GF-D8 (cell line): ENCODE results near the gene ADGRA3.

Experiments
- DNase-seq: peaks from one replicate; lab custom pipeline; 2025; lab: John Stamatoyannopoulos, UW

The ADGRA3 gene

DNA sequence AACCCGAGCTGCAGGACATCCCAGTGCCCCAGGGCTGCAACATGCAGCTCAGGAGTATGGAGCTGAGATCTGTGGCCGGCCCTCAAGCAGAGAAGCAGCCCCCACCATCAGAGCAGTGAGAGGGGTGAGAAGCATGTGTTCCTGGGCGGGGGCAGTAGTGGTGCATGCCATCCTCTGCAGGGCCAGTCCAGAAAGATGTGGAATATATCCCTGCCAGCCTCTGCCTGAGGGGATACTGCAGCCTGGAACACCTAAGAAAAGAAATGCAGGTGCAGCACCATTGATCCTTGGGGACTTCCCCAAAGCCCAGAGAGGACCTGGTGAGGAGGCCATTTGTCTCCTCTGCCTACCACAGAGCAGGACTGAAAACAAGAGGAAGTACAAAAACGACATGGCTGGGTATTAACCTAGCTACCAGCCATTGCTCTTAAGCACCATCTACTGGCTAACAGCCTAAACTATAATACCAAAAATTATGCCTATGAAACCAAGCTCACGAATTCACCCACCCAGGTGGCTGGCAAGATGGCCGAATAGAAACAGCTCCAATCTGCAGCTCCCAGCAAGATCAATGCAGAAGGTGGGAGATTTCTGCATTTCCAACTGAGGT is 158.8 kb downstream of the ADGRA3 start:
- peak; percentile 16 for DNase-seq

DNA sequence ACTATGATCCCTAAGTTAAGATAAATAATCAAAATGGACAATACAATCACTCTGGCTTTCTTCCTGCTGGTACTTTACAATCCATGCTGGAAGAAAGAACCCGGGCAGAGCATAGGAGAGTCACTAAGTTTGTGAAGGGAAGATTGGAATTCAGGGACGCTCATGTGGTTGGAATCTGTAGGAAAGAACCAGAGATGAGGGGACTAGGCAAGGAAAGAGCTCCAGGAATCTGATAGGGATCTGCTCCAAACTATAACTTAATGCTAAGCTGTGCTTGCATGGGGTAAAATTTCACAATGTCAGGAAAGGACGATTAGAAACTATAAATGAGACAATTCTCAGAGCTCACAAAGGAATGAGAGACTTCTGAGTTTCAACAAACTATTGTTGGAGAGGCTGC is 167.5 kb downstream of the ADGRA3 start:
- DNase-seq: no peak

DNA sequence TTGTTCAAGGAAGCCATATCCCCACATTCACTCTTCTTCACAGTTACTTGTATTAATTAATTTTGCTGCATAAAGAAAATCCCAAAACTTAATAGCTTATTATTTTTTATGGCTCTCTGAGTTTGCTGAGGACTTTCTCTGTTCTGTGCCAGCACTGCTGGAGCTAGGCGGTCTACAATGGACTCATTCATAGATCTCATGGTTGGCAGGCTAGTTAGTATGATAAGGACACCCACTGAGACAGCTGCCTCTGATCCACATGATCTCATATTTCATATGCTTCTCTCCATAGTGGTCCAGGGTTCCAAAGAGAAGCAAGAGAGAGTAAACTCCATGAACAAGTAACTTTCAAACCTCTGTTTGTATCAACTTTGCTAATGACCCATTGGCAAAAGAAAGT is 170.2 kb downstream of the ADGRA3 start:
- DNase-seq: no peak

GRCh38 chr4:22345055-22345454 is 170.8 kb downstream of the ADGRA3 start:
- no peak for DNase-seq

GRCh38 chr4:22343606-22344005 is 172.3 kb downstream of the ADGRA3 start:
- DNase-seq: no peak

DNA sequence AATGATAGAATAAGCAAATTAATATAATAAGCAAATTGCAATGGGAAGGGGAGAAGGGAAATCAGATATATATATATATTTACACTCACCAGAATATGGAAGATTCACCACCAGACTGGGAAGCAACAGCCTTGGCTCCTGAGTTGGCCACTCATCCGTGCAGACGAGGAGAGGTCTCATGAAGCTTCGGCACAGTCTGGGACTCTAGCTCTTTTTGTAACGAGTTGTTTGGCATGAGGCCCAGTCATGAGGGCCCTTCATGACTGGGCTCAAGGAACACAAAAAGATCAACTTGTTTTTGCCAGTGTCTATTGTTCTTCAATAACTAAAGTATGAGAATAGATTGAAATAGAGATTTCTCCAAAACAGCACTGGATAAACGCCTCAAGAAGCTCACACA is 176.4 kb downstream of the ADGRA3 start:
- DNase-seq: no peak

DNA sequence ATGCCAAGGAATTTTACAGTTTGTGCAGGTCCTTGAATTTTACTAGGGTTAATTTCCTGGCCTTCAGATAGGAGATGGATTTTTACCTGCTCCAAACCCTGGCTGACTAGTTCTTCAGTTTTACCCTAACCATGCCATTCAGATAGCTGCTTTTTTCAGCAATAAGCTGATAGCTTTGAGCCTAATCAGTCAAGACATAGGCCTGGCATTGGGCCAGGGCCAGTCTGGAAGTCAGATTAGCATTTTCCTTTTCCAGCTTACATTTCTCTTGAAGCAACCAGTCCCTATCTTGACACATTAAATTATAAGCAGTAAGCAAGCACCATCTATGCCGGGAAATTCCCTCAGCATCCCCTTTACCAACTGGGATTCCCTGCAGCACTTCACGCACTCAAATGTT is 177.1 kb downstream of the ADGRA3 start:
- DNase-seq: no peak
